NCI-H128 (cell line): ENCODE results near the gene PDIA2.
"Not testable (repeated sequence)": the region's sequence is repeated elsewhere in the genome, so short reads cannot be mapped to it uniquely, and the experiment has no call there.

Experiments
- DNase-seq: peaks from one replicate; lab custom pipeline; 2025; ENCODE audit not compliant: unreplicated experiment; lab: John Stamatoyannopoulos, UW

Gene PDIA2

DNA sequence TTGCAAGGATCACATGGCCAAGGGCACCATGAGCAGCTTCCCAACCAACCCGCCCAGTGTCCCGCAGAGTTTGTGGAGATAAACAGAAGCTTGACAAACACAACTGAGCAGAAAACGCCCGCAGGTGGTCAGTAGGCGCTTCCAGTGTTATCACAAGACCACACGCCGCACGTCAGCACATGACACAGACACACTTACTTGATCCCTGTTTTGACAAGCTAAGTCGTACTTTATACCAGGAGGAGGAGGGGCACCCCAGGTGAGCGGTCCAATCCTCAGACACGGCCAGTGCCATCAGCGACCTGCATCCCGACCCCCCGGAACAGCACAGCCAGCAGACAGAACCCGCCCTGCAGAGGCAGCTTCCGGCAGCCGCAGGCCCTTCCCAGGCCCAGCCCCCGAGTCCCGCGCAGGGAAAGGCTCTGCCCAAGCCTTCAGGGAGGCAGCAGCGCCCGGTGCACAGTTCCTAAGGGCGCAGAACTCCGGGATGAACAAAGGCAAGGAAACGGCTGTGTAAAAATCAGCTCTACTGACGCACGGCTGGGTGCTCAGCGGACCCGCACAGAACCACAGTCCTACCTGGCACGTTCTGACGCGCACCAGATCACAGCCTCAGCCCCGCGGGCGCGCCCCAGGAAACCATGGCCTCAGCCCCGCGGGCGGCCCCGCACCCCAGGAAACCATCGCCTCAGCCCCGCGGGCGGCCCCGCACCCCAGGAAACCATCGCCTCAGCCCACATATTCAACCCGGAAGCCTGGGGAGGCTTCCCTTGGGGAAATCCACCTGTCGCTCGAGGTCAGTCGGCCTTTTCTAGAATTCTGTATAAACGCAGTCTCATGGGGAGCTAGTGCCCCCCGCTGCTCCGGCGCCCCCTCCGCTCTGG lies 41.7 kb downstream of the PDIA2 start:
- DNase-seq, result no peak

DNA sequence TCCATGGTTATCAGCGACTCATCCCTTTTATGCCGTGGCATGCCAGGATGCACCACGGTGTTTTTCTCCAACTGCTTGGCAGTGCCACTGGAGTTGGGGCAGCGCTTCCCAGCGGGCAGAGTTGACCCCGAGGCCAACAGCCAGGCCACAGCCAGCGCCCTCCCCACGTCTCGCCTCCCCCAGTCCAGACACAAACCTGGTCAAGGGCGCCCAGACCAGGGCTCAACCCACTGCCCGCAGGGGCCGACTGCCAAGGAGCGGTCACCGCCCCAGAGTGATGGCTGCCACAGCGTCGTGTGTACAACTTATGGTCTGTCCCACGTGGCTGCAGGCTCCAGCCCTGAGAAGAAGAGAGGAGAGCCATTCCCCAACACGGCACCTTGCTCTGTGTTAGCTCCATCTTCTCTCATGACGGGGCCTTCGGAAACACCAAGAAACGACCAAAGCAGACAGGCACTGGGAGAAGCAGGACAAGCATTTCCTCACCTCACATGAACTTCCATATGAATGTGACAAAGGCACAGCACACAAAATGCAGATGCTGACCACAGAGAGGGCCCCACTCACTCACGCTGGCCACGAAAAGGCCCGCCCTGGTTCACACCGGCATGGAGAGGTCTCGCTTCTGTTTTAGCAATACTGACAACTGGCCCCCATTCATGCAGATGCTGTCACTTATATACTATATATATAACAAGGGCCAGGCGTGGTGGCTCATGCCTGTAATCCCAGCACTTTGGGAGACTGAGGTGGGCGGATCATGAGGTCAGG lies 42.6 kb downstream of the PDIA2 start:
- no peak for DNase-seq

DNA sequence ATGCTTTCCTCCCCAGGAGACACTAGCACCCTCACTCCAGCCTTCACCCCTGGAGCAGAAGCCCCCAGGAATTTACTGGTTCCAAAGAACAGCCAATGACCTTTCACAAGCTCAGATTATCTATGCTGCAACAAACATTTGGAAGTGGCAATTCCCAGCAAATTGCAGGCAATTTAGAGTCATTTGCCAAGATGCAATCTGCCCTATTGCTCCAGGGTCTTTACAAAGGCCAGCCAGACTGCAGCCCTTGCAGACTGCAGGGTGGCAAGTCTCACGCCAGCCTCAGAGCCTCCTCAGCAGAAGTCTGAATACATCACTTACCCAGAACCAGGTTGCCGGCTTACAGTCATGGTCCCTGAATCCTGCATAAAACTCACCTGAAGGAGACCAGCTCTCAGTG lies 47.8 kb downstream of the PDIA2 start:
- DNase-seq, result no peak

DNA sequence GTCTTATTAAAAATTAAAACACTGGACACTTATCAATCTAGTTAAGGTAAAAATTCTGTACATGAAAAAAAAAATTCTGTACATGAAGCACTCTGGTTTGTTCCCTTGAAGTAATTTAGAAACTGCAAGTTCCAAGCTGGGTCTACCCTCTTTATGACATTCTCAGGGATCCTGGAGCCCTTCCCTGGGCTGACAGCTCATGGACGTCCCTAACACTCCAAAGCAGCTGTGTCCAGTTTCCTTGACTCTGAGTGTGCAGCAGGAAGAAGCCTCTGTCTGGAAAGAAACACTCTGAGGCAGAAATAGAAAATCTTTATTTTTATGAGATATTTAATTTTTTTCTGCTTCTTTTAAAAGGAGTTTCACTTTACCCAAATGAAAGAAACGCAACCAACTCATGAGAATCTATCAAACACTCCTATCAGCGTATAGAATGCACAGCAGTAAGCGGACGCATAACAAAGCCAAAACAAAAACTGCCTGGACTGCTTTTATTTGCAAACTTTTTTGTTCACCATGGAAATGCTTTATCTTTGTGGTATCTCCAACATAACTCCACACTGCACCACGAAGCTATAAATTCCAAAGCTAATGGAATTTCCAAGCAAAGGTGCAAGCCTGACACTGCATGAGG lies 48.3 kb downstream of the PDIA2 start:
- not testable (repeated sequence) for DNase-seq

DNA sequence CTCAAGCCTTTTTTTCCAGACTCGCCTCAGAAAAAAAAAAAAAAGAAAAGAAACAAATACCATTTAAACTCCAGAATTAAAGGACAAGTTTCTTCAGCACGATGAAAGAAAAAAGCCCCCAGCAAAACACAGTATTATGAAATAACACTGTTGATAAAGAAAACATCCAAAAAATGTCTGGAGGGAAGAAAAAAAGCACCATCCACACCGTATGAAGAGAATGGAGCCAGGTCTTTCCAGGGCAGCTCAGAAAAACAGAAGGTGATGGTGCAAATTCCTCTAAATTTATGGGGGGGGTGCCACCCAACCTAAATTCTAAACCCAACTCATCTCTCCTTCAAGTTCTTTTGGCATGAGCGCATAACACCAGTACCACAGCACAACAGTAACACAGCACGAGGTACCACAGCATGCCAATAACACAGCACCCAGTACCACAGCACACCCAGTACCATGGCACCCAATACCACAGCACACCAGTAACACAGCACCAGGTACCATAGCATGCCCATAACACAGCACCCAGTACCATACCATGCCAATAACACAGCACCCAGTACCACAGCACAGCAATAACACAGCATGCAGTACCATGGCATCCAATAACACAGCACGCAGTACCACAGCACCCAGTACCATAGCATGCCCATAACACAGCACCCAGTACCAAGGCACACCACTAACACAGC lies 50.6 kb downstream of the PDIA2 start:
- DNase-seq, result no peak

DNA sequence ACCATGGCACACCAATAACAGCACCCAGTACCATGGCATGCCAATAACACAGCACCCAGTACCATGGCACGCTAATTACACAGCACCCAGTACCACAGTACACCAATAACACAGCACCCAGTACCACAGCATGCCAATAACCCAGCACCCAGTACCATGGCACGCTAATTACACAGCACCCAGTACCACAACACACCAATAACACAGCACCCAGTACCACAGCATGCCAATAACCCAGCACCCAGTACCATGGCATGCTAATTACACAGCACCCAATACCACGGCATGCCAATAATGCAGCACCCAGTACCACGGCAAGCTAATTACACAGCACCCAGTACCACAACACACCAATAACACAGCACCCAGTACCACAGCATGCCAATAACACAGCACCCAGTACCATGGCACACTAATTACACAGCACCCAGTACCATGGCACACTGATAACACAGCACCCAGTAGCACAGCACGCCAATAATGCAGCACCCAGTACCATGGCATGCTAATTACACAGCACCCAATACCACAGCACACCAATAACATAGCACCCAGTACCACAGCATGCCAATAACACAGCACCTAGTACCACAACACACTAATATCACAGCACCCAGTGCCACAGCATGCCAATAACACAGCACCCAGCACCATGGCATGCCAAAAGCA lies 51.3 kb downstream of the PDIA2 start:
- not testable (repeated sequence) for DNase-seq

DNA sequence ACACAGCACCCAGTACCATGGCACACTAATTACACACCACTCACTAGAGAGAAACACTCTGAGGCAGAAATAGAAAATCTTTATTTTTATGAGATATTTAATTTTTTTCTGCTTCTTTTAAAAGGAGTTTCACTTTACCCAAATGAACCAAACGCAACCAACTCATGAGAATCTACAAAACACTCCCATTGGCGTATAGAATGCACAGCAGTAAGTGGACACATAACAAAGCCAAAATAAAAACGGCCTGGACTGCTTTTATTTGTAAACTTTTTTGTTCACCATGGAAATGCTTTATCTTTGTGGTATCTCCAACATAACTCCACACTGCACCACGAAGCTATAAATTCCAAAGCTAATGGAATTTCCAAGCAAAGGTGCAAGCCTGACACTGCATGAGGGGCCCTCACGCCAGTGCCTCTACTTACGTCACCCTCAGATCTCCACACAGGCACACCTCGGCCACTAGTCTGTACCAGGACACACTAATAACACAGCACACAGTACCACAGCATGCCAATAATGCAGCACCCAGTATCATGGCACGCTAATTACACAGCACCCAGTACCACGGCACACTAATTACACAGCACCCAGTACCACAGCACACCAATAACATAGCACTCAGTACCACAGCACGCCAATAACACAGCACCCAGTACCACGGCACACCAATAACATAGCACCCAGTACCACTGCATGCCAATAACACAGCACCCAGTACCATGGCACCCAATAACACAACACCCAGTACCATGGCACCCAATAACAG lies 52.1 kb downstream of the PDIA2 start:
- not testable (repeated sequence) for DNase-seq

DNA sequence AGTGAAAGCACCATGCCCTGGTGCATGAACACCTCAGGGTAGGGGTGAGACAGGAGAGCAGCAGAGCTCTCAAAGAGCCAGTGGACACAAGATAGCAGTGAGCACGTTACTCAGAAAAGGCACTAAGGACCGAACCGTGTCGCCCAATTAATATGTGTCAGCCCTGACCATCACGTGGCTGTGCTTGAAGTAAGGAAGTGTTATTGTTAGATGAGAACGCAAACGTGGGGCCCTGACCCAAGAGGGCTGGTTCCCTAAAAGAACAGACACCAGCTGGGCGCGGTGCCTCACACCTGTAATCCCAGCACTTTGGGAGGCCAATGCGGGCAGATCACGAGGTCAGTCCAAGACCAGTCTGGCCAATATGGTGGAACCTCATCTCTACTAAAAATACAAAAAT lies 53.3 kb downstream of the PDIA2 start:
- no peak for DNase-seq
